Measurements from ENCODE around the gene MYLK3.

Gene MYLK3

DNA sequence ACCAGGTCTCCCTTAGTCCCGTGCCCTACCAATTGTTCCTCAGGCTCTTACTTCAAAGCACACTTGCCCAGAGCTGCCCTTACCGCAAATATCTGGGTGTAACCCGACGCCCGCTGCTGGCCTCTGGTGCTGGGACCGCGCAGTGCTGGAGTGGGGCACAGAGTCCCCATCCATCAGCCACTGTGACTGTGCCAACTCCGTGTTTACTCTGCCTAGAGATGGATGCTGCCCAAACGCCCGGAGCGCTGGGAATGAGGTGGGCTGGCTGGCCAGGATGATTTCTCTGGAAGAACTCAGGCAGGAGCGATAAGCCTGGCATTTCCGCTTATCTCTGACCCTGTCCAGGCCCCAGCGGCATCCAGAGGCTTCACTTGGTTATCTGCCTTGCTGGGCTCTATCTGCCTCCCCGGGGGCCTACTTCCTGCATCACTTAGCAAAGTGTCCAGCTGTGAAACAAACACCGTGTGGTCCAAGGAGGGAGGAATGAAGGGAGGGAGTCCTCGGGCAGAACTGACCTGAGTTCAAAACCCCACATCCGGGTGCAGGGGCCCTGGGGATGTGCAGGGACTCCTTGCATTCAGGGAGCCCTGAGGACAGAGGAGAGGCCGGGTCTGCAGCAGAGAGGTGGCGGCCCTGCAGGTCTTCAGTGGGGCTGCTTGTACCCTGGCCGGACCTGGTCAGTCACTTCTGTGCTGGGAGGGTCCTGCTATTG lies 9.4 kb upstream of the MYLK3 start:
- DNase-seq = no peak

DNA sequence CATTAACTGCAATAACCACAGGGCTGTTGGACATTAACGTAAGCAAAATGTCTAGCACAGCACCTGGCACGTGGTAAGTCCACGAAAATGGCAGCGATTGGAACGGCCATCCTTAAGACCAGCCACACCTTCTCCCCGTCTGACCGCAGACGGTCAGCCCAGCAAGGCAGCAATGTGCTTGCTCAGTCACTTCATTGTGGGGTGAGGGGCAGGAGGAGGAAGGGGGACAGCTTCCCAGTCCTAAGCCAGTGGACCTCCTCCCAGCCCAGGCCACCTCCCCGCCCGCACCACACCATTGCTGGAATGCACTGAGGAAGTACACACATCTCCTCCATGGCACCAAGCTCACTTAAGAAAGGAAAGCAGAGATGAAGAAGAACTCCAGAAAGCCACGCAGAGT lies 8.6 kb upstream of the MYLK3 start:
- no peak for DNase-seq

DNA sequence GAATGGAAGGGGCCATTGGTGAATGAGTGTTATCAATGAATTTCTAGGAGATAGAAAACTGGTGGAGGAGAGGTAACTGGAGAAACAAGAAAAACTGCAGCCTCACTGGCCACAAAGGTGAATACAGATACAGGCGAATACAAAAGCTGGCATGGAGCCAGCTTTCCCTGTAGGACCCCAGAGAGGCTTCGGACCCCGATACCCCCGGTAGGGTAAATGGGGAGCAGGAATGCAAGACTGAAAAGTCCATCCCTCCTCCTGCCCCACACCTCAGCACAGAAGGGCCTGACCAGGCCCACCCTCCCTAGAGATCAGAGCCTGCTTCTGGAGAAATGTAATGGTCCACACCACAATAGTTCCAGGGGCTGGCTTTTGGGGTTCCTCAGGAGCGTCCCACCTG lies 4.9 kb upstream of the MYLK3 start:
- no peak for DNase-seq

DNA sequence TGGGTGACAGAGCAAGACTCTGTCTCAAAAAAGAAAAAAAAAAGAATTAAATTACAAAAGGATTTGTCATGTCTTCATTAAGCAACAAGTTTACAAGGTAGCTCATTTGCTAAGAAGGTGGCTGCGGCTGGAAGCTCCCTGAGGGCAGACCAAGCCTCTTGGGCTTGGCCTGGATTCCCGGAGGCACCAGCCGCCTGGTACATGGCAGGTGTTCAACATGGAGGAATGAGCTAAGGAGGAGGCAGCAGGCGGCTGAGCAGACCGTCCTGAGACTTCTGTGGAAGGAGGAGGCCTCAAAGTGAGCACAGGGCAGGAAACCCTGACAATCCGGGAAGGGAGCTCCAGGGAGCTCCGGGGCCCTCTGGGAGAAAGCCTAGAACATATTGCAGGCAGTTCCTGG lies 3.2 kb upstream of the MYLK3 start:
- no peak for DNase-seq

DNA sequence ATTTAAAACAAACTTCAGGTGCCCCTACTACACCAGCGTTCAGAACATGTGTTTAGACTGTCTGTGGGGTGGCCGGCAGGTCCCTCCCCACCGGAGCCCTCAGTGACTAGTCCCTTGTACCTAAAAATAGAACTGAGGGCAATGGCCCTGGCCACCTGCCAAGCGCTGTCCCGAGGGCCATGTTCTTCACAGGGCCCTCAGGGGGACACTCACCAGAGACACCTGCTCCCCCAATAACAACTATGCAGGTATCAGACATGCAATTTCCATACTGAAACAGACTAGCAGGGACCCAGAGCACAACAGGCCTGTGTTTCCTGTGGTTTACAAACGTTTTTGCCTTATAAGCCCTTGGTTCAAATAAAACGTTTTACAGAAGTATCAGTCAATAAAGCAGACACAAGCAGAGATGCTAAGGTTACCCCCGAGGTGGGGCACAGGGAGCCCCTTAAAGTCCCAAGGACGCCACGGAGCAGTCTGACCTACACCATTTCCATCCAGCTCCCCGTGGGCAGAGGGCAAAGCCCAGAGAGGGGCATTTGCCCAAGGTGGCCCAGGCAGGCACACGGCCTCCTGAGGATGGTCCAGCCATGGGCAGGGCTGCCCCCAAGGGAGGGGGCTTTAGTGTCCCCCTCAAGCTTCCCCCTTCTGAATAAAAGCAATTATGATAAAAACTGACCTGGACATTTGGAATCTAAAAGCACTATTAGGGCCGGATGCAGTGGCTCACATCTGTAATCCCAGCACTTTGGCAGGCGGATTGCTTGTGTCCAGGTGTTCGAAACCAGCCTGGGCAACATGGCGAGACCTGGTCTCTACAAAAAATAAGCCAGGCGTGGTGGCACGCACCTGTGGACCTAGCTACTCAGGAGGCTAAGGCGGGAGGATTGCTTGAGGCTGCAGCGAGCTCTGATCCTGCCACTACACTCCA lies 896 bp upstream of the MYLK3 start:
- DNase-seq = no peak

DNA sequence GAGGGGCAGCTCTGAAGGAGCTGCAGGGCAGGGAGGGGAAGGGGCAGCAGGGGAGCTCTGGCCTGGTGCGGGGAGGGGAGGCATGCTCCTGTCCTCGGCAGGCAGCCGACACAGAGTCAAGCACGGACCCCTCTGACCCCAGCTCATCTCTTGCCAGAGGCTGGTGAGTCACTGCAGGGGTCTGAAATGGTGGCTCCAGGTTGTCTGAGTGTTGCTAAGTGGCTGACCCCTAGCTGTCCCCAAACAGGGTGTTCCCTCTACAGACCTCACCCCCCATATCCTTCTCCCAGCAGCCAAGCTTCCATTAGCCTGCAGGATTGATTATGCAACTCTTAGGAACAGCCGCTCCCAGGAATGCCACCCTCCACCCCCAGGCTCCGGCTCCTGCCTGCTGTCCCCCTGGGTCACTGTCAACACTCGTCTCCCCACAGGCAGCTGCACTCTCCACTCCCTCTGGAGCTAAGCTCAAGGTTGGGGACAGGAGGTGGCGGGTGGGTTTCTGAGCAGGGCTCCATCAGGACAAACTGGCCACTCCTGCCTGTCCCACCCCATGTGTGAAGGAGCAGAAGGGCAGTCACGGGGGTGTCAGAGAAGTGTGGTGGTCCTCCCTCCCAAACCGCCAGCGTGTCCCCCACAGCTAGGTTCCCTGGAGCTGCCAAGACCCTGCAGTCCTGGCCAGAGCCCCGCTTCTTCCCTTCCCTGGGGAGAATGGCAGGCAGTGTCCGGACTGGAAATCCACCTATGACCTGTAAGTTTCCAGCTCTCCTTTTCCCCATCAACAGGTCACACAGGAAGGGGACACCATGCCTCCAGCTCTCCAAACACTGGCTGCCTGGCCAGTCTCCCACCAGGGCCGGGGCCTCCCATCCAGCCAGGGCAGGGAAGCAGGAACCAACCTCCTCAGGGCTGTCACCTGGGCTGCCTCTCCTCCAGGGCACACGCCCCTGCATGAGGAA lies 1.0 kb downstream of the MYLK3 start:
- DNase-seq = no peak

DNA sequence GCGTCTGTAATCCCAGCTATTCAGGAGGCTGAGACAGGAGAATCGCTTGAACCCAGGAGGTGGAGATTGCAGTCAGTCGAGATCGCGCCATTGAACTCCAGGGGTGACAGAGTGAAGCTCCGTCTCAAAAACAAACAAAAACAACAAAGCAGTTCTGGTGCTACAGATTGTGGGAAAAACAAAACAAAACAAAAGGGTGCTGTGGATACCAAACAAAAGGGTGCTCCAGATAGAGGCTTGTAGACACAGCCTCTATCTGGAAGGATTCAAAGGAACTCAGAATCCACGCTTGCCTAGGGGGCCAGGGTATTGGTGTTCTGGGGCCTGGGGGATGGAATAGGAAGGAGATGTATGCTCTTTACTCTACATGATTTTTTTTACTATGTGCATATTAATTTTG lies 2.5 kb downstream of the MYLK3 start:
- no peak for DNase-seq

DNA sequence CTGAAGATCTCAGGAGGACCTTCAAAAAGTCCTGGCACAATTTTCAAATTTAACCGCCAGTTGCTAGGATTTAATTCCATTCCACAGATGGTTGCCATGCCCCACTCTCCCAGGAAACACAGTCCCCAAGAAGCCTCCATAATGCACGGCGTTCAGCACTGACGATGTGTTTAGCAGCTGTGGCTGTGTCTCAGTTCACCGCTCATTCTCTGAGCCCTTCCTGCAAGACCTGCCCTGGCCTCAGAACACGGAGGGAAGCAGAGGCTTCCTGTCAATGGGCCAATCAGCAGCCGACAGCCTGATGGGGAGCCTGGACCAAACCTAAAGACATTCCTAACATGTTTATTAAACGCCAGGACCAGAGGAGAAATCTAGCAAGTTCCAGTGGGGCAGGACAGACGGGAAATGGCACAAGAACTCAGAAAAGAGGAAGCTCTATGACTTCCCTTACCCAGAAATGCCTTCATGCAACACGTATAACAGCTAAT lies 4.9 kb downstream of the MYLK3 start:
- no peak for DNase-seq

DNA sequence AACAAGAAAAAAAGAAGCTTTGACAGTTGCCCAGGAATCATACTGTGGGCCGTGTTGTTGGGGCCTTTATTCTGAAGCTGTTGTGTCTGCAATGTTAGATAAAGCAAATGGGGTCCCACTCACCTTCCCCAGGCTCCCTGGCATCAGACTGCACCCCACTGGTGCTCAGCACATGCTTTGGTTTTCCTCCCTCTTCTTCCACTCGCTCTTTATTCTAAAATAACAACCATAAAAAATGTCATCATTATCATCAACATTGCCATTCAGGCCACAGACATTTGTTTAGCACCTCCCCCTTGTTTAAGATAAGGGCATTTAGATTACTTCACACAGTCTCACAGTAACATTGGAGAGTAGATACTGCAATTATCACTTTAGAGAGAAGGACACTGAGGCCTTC lies 8.2 kb downstream of the MYLK3 start:
- no peak for DNase-seq

DNA sequence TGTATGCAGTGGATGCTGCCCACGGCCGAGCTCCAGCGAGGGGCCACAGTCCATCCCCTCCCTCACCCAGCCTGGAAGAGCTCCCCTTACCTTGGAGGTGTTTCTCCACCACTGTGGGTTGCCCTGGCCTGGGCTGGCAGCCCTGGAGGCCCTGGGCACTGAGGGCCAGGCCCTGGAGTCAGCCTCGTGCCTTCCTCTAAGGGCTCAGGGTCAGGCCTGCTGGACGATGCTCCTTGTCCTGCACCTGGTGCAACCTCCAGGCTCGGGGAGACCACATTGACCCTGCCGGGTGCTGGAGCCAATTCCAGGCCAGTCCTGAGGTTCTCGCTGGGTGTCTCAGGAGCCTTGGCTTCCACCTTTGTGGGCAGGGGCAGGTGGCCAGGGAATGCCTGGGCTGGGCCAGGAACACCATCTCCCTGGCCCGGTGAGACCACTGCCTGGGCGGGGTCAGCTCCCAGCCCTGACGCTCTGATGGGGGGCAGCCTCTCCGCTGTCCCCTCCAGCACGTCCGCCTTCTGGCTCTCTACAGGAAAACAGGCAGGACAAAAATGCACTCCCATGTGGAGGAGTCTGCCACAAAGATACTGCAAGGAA lies 10.4 kb downstream of the MYLK3 start:
- DNase-seq = no peak

DNA sequence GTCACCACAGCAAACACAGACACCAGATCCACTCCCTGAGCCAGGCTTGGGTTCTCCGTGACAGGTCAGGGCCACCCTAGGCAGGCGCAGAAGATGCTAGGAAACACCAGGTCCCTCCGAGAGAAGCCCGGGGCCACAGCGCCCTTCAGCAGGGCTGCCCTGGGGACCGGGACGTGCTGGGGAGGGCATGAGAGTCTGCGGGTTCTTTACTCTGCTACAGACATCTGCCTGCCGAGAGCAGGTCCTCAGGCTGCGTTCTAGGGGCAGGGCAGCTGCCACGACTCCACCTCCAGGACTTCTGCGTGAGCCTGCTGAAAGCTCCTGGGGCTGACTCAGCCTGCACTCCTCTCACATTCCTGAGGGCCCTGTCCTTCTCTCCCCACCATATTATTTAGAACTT lies 11.4 kb downstream of the MYLK3 start:
- no peak for DNase-seq

DNA sequence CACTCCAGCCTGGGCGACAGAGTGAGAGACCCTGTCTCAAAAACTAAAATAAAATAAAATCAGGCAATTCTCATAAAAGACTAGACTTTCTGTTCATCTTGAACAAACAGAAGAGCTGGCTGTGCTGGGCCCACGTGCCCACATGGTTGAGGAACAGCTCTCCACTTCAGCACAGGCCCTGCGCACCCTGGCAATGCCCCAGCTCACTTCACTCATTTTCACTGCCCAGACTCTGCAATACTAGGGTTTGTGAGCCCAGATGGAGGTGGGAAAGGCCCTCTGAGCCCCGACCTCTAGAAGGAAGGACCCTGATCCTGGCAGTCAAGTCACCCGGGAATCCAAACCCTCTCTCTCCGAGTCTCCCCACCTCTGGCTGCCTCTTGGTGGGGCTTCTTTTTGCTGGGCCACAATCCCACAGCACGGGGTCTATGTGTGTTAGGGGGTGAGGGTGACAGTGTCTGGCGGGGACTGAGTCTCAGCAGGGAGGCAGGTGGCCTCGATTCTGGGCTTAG lies 14.8 kb downstream of the MYLK3 start:
- DNase-seq = no peak

DNA sequence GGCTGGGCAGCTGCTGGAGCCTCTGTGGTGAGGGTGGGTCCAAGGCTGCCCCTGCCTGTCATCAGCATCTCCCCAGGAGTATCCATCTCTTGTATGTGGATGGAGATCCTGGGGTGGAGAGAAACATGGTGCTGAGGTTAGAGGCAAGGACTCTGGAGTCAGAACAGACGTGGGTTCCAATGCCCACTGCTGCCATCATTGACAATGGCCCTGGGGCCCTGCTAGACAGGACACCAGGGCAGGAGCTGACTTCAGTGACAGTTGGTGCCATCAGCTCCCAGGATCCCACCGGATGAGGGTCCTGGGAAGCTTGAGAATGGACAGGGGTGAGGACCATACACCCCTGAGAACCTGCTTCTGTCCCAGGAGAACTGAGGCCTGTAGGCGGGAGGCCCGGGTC lies 15.6 kb downstream of the MYLK3 start:
- DNase-seq = no peak

DNA sequence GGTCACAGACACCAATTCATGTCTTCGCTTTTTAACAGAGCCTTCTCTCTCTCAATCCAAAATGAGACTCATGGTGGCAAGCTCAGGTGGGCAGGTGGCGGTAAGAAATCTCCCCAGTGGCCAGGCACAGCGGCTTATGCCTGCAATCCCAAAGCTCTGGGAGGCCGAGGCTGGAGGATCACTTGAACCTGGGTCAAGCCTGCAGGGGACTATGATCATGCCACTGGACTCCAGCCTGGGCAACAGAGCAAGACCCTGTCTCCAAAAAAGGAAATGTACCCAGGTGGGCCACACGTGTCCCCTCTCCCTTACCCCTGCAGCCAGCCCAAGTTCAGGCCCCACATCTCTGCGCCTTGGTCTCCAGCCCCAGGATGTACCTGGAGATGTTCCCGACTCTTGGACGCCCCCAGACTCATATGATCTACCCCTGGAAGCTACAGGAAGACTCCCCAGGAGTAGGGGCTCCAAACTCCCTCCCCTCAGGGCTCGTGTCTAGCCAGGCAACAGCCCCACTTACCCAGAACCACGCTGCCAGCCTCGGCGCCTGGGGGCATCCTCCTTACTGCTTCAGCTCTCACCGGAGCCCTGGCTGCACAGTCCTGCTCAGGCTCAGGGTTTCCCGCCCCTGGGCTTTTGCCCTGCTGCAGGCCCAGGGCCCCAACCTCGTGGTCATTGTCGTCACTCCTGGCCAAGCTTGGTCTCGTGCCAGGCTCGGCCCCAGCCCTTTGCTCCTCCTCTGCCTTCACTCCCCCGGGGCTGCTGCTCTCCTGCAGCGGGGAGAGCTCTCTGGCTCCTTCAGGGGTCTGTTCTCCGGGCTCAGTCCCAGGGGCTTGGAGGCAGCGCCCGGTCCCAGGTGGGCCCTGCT lies 16.2 kb downstream of the MYLK3 start:
- no peak for DNase-seq

DNA sequence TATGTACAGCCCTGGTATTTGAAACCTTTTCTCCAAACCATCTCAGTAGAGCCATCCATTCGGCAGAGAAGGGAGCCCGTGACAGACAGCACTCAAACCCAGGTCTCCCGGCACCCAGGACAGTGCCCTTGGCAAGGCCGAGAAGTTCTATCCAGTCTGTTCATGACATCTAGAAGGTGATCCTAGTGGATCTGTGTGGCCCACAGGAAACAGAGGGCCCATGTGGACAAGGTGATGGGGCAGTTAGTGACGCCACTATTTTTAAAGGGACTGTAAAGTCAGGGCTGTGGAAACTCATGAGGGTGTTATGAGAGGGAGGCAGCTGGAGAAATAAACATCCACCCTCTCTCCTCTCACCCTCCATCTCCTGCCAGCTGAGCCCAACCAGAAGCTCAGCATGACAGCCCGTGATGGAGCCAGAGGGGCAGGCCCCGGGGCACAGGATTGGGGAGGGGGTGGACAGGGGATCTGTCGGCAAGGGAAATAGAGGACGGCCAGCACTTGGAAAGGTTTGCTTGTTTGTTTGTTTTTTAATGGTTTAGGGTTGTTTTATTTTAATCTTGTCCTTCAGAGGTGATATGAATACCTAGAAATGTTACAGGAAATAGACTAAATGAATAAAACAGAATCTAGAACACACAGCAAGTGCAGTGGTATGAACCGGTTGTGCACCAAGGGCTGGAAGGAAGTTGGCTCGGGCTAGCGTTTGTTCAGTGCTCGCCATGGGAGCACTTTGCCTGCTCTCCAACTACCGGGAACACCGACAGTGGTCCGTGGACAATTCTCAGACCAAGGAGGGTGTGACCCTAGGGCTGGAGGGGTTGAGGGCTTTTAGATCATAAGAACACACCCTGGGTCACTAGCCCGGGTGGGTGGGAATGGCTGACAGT lies 17.1 kb downstream of the MYLK3 start:
- DNase-seq = no peak

DNA sequence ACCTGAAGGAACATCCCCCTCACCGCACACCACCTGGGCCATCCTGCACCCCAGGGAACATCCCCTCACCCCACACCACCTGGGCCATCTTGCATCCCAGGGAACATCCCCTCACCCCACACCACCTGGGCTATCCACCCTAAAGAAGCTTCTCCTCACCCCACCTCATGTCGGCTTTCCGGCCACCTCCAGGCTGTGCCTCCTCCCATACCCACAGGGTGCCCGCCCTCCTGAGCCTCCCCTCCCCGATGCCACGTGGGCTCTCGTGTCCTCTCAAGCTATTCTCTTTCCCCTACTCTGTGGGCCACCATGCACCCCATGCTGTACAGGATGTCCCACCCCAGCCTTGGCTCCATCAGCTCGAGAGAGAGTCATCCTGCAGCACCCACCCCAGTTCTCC lies 18.0 kb downstream of the MYLK3 start:
- no peak for DNase-seq

DNA sequence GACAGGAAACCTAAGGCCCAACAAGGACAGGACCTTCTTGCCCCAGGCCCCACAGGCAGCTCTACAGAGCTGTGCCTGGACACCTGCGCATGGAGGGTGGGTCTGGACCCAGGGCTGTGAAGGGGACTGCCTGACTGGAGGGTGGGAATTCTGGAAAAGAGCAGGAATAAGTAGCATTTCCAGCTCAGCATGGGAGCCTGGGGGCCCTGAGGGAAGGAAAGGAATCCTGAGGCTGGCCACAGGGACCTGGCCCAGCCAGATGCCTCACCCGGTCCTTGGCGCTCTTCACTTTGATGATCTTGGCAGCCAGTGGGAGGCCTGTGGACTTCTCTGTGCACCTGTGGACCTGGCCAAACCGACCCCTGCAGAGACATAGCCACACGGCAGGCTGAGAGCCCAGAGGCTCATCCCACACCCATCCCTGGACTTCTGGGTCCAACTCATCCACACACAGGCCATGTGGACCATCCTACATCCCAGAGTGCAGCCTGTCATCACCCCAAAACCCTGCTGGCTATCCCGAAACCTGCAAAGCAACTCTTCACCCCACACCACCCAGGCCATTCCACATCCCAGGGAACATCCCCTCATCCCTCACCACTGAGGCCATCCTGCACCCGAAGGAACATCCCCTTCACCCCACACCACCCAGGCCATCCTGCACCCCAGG lies 18.7 kb downstream of the MYLK3 start:
- no peak for DNase-seq

DNA sequence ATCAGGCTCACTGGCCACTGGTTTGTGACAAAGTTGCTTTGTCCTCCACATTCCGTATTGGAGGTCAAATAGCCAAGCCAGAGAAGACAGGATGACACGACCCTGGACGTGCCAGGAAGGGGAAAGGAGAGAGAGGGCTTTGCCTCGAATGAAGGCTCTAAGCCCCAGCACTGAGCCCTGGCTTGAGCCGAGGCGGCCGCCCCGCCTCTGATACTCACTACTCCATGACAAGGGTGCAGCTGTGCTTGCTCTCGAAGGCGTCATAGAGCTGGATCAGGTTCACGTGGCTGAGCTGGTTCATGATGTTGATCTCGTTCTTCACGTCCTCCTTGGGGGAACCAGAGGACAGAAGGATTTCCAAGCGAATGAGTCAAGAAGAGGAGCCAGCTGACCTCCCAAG lies 19.3 kb downstream of the MYLK3 start:
- DNase-seq = no peak

DNA sequence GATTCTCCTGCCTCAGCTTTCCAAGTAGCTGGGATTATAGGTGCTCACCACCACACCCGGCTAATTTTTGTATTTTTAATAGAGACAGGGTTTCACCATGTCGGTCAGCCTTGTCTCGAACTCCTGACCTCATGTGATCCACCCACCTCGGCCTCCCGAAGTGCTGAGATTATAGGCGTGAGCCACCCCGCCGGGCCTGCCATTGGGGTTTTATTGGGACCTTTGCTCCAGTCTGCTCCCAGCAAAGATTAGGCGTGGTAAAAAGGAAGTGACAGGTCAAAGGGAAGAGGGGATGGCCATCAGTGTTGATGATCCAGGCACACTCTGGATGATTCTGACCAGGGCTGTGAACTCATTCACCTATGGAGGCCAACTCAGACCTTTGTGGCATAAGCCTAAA lies 20.5 kb downstream of the MYLK3 start:
- DNase-seq = no peak

DNA sequence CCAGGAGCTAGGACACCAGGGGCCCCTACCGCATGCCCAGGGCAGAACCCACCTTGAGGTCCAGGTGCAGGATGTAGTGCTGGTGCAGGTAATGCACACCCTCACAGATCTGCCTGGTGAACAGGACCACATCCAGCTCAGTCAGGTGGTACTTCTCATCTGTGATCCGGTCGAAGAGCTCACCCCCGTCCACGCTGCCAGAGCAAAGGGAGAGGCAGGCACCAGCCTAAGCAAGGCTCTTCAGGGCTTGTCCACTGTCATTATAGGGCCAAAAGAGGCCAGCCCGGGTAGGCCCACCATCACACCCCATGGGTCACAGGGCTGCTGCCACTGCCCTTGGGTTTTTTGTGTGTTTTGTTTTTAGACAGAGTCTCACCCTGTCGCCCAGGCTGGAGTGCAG lies 21.0 kb downstream of the MYLK3 start:
- no peak for DNase-seq

Data from effector CD4-positive, alpha-beta T cell (primary cell).